ENCODE measurements around the gene INF2. TPM values are rescaled to one million over a fixed set of nuclear protein-coding genes. Genes with fewer than 3 reads are reported as not detected.
A peak's percentile ranks its signal among the peaks of the same experiment; 100 is the strongest.

Gene INF2
- total RNA-seq, 4 donors from 2014 or later, result 44.6 to 102 (median 64.7) TPM

DNA sequence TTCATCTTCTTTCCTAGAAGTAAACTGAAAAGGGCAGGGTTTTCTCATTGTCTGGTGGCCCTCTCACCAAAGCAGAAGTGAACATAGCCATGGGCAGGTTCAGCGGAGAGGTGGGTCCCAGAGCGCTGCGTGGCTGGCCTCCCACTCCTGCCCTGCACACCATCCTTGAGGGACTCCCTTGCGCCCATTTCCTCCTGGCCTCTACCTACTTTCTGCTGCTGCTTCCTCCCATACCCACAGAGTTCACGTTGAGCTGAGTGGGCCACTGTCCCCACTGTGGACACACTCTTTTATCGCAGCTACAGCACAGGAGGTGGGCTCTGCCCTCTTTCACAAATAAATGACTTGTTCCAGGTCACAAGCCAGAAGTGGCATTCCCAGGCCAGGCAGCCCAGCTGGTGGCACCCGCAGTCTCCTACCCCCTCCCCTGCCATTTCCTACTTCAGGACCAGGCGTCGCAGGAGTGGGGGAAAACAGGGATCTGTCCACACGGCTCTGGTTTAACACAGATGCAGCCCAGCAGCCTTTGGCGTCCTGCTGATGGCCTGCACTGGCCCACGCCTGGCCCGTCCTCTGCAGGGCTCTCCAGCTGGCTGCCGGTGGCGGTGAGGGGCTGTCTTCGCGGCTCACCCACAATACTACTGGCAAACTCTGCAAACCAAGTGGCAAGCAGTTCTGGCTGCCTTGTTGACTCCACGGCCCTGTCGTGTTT is 68.4 kb downstream of the INF2 start:
- TF ChIP-seq POLR2A (IDR thresholded peaks at IDR 0.05), result no peak
- TF ChIP-seq POLR2AphosphoS5 (IDR thresholded peaks at IDR 0.05), result no peak
- TF ChIP-seq CTCF (IDR thresholded peaks at IDR 0.05), result no peak
- TF ChIP-seq EP300 (IDR thresholded peaks at IDR 0.05), result no peak
- Histone ChIP-seq H3K27ac (no peak overlapping the region), H3K36me3 (peaks cover 0 to 81% of the 10 kb centered on the region in 2 donors), H3K27me3 (no peaks in the 10 kb centered on the region), H3K4me1 (peaks cover 0 to 49% (median 17%) of the 10 kb centered on the region in 3 donors), H3K4me3 (no peak overlapping the region), H3K9me3 (no peaks in the 10 kb centered on the region)
- no peak for ATAC-seq
- WGBS, 2 donors (ENCODE audit: low coverage in 1 of 2), result 76 to 98% methylated on average over 4 to 5 of the region's 19 CpGs

DNA sequence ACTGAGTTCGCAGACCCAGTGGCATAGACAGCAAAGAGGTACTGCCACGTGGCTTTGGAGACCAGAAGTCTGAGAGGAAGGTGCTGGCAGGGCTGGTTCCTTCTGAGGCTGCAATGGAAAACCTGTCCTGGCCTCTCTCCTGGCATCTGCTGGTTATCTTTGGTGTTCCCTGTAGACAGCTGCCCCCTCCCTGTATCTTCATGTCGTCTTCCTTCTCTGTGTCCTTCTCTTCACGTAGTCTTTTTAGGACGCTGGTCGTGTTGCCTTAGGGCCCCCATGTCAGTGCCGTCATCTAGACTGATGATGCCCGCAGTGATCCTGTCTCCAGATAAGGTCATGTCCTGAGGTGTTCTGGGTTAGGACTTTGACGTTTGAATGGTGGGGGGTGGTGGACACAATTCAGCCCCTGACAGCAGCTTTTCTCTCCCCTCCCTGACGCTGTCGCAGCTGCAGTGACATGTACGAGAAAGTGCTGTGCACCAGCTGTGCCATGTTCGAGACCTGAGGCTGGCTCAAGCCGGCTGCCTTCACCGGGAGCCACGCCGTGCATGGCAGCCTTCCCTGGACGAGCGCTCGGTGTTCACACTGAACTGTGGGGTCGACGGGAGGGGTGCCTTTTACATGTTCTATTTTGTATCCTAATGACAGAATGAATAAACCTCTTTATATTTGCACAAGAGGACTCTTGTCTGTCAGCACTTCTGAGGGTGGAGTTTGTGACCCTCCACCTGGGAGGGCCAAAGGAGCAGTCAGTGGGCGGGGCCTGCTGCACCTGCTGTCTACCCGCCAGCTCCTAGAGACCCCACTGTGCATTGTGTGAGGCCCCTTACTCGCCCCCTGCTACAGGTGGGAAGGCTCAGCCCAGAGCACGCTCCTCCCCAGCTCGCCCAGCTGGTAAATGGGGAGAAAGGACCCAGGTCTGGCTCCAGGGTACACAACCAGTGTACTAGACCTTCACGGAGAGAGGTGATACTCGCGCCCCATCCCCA is 69.9 kb downstream of the INF2 start:
- 74 to 81% methylated on average over 6 to 13 of the region's 30 CpGs for WGBS, 2 donors (ENCODE audit: low coverage in 1 of 2)
- Histone ChIP-seq H3K9me3 (no peaks in the 10 kb centered on the region), H3K27ac (peak overlapping the region in 1 of 4 donors; percentile 45), H3K4me3 (no peak overlapping the region), H3K27me3 (no peaks in the 10 kb centered on the region), H3K36me3 (peaks cover 0 to 85% of the 10 kb centered on the region in 2 donors), H3K4me1 (peaks cover 0 to 40% (median 10%) of the 10 kb centered on the region in 3 donors)
- no peak for TF ChIP-seq CTCF (IDR thresholded peaks at IDR 0.05)
- TF ChIP-seq POLR2A (IDR thresholded peaks at IDR 0.05), result no peak
- no peak for TF ChIP-seq POLR2AphosphoS5 (IDR thresholded peaks at IDR 0.05)
- TF ChIP-seq EP300 (IDR thresholded peaks at IDR 0.05), result no peak
- ATAC-seq, result no peak

DNA sequence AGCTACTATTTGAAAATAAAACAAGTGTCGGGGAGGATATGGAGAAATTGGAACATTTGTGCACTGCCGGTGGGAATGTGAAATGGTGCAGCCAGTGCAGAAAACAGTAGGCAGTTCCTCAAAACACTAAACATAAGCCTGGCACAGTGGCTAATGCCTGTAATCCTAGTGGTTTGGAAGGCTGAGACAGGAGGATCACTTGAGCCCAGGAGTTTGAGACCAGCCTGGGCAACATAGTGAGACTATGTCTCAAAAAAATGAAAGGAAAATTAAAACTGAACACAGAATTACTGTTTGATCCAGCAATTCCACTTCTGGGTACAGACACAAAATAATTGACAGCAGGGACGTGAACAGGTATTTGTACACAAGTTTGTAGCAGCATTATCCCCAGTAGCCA is 76.1 kb downstream of the INF2 start:
- no peak overlapping the region for H3K4me3 ChIP-seq
- H3K36me3 ChIP-seq, result peaks cover 0 to 36% of the 10 kb centered on the region in 2 donors
- H3K27me3 ChIP-seq, result no peaks in the 10 kb centered on the region
- peaks cover 0 to 22% (median 8%) of the 10 kb centered on the region in 3 donors for H3K4me1 ChIP-seq
- no peak for ATAC-seq
- 78 to 92% methylated on average over 3 of the region's 3 CpGs for WGBS, 2 donors (ENCODE audit: low coverage in 1 of 2)
- H3K9me3 ChIP-seq, result no peaks in the 10 kb centered on the region
- TF ChIP-seq POLR2A (IDR thresholded peaks at IDR 0.05), result no peak
- TF ChIP-seq POLR2AphosphoS5 (IDR thresholded peaks at IDR 0.05), result no peak
- TF ChIP-seq CTCF (IDR thresholded peaks at IDR 0.05), result no peak
- no peak for TF ChIP-seq EP300 (IDR thresholded peaks at IDR 0.05)
- H3K27ac ChIP-seq, result no peak overlapping the region

DNA sequence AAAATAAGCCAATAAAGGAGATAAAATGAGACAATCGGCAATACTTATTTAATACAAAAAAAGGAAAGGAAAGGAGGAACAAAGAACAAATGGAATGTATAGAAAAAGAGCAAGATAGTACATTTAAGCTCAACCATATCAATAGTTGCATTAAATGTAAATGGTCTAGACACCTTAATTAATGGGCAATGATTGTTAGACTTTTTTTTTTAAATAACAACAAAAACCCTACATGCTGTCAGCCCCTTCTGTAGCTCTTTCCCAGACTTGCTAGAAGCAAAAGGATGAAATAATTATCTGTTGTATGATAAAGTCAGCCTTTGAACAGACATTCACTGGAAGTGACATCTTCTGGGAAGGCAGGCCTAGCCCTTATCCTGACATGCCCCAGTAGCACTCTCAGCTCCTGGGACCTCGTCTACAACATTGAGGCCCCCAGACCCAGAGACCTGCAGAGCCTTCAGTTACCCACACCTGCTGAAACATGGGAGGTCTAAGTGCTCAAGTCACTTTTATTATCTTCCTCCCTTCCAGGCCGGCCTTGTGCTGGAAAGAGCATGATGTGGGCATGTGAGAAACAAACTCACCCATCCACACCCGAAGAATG is 76.9 kb downstream of the INF2 start:
- 73 to 93% methylated on average over 1 to 4 of the region's 4 CpGs for WGBS, 2 donors (ENCODE audit: low coverage in 1 of 2)
- H3K4me3 ChIP-seq, result no peak overlapping the region
- H3K36me3 ChIP-seq, result peaks cover 0 to 36% of the 10 kb centered on the region in 2 donors
- no peak for ATAC-seq
- no peaks in the 10 kb centered on the region for H3K27me3 ChIP-seq
- no peaks in the 10 kb centered on the region for H3K9me3 ChIP-seq
- H3K27ac ChIP-seq, result no peak overlapping the region
- TF ChIP-seq CTCF (IDR thresholded peaks at IDR 0.05) (no peak), POLR2A (IDR thresholded peaks at IDR 0.05) (no peak), EP300 (IDR thresholded peaks at IDR 0.05) (no peak), POLR2AphosphoS5 (IDR thresholded peaks at IDR 0.05) (no peak)
- H3K4me1 ChIP-seq, result peaks cover 0 to 13% (median 8%) of the 10 kb centered on the region in 3 donors

Measured in gastroesophageal sphincter (tissue), 4 donors.